Measurements from ENCODE around the gene SPHK2.

GRCh38 chr19:48656840-48657474 is 37.7 kb downstream of the SPHK2 start:
- TF ChIP-seq, protein P1, sequence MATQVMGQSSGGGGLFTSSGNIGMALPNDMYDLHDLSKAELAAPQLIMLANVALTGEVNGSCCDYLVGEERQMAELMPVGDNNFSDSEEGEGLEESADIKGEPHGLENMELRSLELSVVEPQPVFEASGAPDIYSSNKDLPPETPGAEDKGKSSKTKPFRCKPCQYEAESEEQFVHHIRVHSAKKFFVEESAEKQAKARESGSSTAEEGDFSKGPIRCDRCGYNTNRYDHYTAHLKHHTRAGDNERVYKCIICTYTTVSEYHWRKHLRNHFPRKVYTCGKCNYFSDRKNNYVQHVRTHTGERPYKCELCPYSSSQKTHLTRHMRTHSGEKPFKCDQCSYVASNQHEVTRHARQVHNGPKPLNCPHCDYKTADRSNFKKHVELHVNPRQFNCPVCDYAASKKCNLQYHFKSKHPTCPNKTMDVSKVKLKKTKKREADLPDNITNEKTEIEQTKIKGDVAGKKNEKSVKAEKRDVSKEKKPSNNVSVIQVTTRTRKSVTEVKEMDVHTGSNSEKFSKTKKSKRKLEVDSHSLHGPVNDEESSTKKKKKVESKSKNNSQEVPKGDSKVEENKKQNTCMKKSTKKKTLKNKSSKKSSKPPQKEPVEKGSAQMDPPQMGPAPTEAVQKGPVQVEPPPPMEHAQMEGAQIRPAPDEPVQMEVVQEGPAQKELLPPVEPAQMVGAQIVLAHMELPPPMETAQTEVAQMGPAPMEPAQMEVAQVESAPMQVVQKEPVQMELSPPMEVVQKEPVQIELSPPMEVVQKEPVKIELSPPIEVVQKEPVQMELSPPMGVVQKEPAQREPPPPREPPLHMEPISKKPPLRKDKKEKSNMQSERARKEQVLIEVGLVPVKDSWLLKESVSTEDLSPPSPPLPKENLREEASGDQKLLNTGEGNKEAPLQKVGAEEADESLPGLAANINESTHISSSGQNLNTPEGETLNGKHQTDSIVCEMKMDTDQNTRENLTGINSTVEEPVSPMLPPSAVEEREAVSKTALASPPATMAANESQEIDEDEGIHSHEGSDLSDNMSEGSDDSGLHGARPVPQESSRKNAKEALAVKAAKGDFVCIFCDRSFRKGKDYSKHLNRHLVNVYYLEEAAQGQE (IDR thresholded peaks at IDR 0.05; ENCODE audit: low read depth, low read length) = no peak
- TF ChIP-seq, protein P2, sequence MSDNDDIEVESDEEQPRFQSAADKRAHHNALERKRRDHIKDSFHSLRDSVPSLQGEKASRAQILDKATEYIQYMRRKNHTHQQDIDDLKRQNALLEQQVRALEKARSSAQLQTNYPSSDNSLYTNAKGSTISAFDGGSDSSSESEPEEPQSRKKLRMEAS (IDR thresholded peaks at IDR 0.05; ENCODE audit: low read depth) = no peak
- TF ChIP-seq TAF1 (IDR thresholded peaks at IDR 0.05; ENCODE audit: borderline replicate concordance, low read depth, low read length) (no peak), YY1 (IDR thresholded peaks at IDR 0.05; ENCODE audit: low read depth) (no peak), CTCF (IDR thresholded peaks at IDR 0.05) (no peak), SIN3A (IDR thresholded peaks at IDR 0.05; ENCODE audit: borderline replicate concordance, low read depth, low read length) (no peak), RCOR1 (IDR thresholded peaks at IDR 0.05; ENCODE audit: low read length) (no peak), EP300 (IDR thresholded peaks at IDR 0.05; ENCODE audit: borderline replicate concordance in 1 of 2, low read depth in 1 of 2, low read length in 1 of 2) (no peak), EZH2phosphoT487 (IDR thresholded peaks at IDR 0.05; ENCODE audit: borderline replicate concordance, low read depth) (no peak), SMC3 (IDR thresholded peaks at IDR 0.05; ENCODE audit: low read depth, low read length) (no peak), POLR2AphosphoS5 (IDR thresholded peaks at IDR 0.05; ENCODE audit: low read depth, low read length) (no peak), TEAD4 (IDR thresholded peaks at IDR 0.05; ENCODE audit: borderline replicate concordance, insufficient read depth) (no peak), RAD21 (IDR thresholded peaks at IDR 0.05; ENCODE audit: low read length) (no peak)

Measured in SK-N-SH (cell line).